Stimulated activated CD4-positive, alpha-beta T cell treated with anti-CD3 and anti-CD28 coated beads, Interleukin-12 subunit alpha, Interleukin-12 subunit beta, amount 100 ng/mL, for 24 hours (primary cell): Measurements from ENCODE around the gene ZNF613.
"Not testable (repeated sequence)": the region's sequence is repeated elsewhere in the genome, so short reads cannot be mapped to it uniquely, and the experiment has no call there.

ENCODE experiments used
- DNase-seq, 2 experiments: peaks; one replicate each; pipeline ENCODE4 v3.0.0-alpha.2; 2020; ENCODE audit warnings: low read depth in 2 of 2

ZNF613 gene

GRCh38 chr19:51926784-51927741 lies at the start of gene ZNF613:
ZNF613 (plus strand) TSS chr19:51927472; CDS start chr19:51936221, 8,749 bp downstream.
- DNase-seq: peak; percentile 69 to 78

- DNase-seq: no peak
These were observed 44.8 kb upstream of the ZNF613 start for GRCh38 chr19:51882518-51882917.

GRCh38 chr19:51884713-51885112 lies 42.6 kb upstream of the ZNF613 start:
- no peak for DNase-seq

- peak; percentile 43 to 59 for DNase-seq
These were observed 39.5 kb upstream of the ZNF613 start, which contains the start of gene ZNF577 for GRCh38 chr19:51887522-51888498. ZNF577 (minus strand) TSS chr19:51887951; CDS start chr19:51880382, 7,569 bp downstream.

GRCh38 chr19:51889934-51890333 lies 37.3 kb upstream of the ZNF613 start:
- no peak for DNase-seq

- no peak for DNase-seq
These were observed 36.0 kb upstream of the ZNF613 start for GRCh38 chr19:51891193-51891747.

- DNase-seq: no peak
These were observed 25.4 kb upstream of the ZNF613 start for GRCh38 chr19:51901860-51902259.

- DNase-seq: no peak
These were observed 24.1 kb upstream of the ZNF613 start for GRCh38 chr19:51903192-51903591.

GRCh38 chr19:51904331-51905165 lies 22.7 kb upstream of the ZNF613 start, which contains the start of gene ZNF649:
ZNF649 (minus strand) TSS chr19:51905017; CDS start chr19:51900107, 4,910 bp downstream.
- DNase-seq: peak; percentile 63 to 65

GRCh38 chr19:51905206-51905605 lies 22.1 kb upstream of the ZNF613 start:
- DNase-seq: no peak

GRCh38 chr19:51905639-51906038 lies 21.6 kb upstream of the ZNF613 start:
- not testable (repeated sequence) for DNase-seq

- DNase-seq: not testable (repeated sequence)
These were observed 21.2 kb upstream of the ZNF613 start for GRCh38 chr19:51906108-51906507.

GRCh38 chr19:51907981-51908380 lies 19.3 kb upstream of the ZNF613 start:
- not testable (repeated sequence) for DNase-seq

GRCh38 chr19:51915324-51915867 lies 11.9 kb upstream of the ZNF613 start:
- DNase-seq: no peak

- DNase-seq: no peak
These were observed 11.1 kb upstream of the ZNF613 start for GRCh38 chr19:51916167-51916566.

- DNase-seq: no peak
These were observed 7.7 kb upstream of the ZNF613 start for GRCh38 chr19:51919606-51920005.

- DNase-seq: no peak
These were observed 5.3 kb upstream of the ZNF613 start for GRCh38 chr19:51921949-51922348.

GRCh38 chr19:51926426-51926783 lies 867 bp upstream of the ZNF613 start:
- DNase-seq: no peak

- no peak for DNase-seq
These were observed 587 bp downstream of the ZNF613 start for GRCh38 chr19:51927859-51928258.

GRCh38 chr19:51931921-51932320 lies 4.6 kb downstream of the ZNF613 start:
- no peak for DNase-seq
